ENCODE results near the gene ASIP.
"Not testable (repeated sequence)": the region's sequence is repeated elsewhere in the genome, so short reads cannot be mapped to it uniquely, and the experiment has no call there.

The ASIP gene, protein sequence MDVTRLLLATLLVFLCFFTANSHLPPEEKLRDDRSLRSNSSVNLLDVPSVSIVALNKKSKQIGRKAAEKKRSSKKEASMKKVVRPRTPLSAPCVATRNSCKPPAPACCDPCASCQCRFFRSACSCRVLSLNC

DNA sequence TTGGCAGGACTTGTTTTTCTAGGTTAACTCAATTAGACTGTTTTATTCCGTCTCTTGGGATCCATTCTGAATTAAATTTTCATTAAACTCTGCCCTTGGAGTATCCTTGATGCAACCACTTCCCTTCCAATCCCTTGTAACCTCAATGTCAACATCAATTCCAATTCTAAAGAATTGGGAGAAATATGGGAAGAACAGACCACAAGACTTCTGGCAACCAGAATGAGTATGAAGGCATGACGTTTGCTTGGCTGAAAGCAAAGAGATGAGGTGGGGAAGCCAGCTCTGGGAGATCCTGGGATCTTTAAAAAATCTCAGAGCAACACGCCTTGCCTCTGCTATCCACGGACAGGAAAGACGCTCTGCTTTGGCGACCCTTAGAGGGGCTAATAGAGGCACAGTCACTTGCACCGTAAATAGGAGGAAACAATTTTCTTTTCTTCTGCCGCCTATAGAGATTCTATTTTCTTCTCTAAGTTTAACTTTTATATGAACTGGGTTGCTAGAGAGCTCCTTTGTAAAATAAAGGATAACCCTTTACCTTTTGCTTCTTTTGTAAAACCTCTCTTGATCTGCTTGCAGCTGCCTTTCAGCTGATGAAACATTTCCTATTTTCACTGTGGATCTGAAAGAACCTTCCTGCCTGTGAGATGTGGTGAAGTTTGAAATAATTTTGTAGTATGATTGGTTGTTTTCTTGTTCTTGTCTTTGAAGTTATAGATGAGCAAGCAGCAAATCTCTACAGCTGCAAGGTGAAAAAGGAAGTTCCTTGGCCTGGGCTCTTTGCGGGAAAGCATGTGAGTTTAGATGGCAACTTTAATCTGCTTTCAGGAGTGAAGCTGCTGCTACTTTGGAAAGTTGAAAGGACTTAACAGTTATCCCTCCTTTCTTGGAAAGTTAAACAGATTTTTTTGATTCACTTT lies at the start of gene ASIP:
Gene ASIP (plus strand): TSS at position 731 of the 923 bp plus-strand sequence. CDS start 18,952 bp downstream, outside the sequence.
- DNase-seq = peak; percentile 71

GRCh38 chr20:34193051-34193450 lies 48.2 kb upstream of the ASIP start:
- peak; percentile 47 for DNase-seq

- DNase-seq = no peak
Measured at GRCh38 chr20:34199183-34199582, 42.0 kb upstream of the ASIP start.

GRCh38 chr20:34200023-34200422 lies 41.2 kb upstream of the ASIP start:
- no peak for DNase-seq

- DNase-seq = no peak
Measured at GRCh38 chr20:34201531-34201930, 39.7 kb upstream of the ASIP start.

- not testable (repeated sequence) for DNase-seq
Measured at GRCh38 chr20:34205172-34205880, 35.9 kb upstream of the ASIP start.

GRCh38 chr20:34209111-34209510 lies 32.1 kb upstream of the ASIP start:
- no peak for DNase-seq

DNA sequence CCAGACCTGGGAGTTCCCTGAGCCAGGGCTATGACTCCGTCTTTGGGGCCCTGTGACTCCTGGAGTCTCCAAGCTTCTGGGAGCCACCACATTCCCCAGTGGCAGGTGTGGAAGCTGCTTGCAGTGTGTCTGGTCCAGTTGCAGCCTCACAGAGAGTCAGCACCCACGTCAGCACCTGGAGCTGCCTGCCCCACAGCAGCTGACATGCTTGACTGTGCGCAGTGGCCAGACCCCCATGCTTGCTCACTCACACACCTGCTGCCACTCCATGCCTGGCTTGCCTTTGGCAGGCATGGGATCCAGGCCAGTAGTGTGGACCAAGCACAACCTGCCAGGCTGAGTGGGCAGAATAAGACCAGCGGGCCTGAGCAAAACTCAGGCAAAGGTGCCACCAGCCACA lies 31.0 kb upstream of the ASIP start:
- no peak for DNase-seq

DNA sequence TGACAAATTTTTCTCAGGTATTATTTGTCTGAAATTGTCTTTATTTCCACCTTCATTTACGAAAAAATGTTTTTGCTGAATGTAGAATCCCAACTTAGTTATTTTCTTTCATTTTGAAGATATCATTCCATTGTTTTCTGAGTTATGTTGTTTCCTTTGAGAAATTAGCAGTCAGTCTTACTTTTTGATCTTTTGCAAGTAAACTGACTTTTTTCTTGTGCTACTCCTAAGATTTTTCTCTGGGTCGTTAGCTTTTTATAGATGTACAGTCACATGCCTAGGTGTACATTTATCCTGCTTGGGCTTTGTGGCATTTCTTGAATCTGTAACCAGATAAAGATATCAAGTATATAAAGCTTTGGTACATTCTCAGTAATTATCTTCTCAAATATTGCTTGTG lies 29.6 kb upstream of the ASIP start:
- no peak for DNase-seq

DNA sequence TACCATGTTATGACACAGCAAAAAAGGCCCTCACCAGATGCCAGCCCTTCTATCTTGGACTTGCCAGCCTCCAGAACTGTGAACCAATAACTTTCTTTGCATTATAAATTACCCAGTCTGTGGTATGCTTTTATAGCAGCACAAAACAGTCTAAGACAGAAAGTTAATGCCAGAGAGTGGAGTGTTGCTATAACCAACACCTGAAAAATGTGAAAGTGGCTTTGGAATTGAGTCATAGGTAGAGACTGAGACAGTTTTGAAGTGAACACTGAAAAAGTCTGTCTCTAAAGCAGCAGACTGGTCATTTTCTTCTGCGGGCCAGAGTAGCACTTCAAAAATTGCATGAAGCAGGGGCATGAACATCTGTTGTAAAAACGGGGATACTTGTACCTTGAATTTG lies 28.0 kb upstream of the ASIP start:
- DNase-seq = no peak

DNA sequence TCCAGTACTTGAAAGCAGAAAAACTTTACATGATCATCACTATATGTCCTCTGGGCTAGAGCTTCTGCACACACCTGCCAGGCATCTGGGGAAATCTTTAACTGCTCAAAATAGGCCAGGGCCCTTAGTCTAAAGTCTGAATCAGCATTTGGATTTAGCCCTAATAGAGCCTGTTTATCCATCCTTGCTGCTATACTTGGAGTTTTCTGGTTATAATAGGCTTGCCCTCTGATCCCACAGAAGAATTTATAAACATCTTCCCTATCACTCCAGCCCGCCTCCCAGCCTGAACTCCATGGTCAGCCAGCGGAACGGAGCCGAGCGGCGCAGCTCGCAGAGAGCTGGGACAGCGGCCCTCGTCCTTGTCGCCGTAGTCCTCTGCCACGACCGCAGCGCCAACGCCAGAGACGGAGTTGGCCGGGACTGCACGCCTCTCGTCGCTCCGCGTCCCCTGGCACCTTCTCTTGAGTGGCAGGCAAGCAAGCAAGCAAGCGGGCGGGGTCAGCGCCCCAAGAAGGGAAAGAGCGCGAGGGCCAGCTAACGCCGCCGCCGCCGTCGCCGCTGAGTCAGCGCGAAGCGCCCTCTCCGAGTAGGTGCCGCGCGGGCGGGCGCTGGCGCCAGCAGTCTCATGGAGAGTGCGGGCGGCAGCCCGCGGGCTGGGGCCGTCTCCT lies 25.4 kb upstream of the ASIP start:
- peak; percentile 79 for DNase-seq

DNA sequence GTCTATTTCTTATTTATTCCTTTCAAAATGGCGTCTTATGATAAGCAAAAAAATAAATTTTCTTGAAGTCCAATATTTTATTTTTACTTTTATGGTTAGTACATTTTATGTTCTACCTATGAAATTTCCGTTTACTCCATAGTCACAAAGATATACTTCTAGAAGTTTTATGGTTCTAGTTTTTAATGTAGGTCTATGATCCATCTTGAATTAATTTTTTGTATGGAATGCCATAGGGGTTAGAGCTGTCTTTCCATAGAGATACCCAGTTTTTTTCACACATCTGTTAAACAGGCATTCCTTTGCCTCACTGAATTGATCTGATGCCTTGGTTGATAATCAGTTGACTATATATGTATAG lies 24.9 kb upstream of the ASIP start:
- no peak for DNase-seq

- DNase-seq = peak; percentile 91
Measured at GRCh38 chr20:34220561-34220960, 20.7 kb upstream of the ASIP start.

DNA sequence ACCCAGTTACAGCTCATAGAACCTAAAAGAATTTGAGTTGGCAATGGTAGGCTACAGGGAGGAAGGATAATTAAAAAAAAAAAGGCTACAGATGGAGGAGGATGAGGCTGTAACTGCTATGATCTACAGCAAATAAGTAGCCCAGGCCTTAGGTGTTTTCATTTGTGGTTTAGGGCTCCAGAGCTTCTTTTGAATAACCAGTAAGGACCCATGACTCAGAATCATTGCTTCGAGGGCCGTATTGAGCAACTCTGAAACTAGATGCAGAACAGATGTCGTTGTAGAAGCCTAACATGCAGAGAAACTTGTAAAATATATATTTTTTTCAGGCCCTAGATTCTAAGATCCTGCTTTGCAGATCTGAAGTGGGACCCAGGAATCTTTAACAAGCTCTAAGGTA lies 19.0 kb upstream of the ASIP start:
- DNase-seq = peak; percentile 98

DNA sequence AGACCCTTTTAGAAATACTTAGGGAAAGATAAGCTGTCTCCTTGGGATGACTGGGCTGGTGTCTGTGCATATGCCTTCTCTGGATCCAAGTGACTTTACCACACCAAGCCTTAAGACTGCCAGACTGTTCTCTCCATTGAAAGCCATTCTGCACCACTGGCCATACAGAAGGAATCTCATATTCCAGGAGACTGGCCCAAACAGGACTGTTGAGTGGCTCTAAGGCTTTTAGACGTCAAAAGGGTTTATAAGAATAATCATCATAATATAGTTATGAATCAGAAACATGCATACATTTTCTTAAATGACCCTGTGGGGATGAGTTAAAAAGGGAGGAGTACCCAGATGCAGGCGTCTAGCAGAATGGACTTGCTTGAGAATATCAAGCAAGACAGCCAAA lies 17.0 kb upstream of the ASIP start:
- DNase-seq = not testable (repeated sequence)

- no peak for DNase-seq
Measured at GRCh38 chr20:34231634-34232033, 9.6 kb upstream of the ASIP start.

GRCh38 chr20:34232494-34233087 lies 8.6 kb upstream of the ASIP start:
- DNase-seq = no peak

DNA sequence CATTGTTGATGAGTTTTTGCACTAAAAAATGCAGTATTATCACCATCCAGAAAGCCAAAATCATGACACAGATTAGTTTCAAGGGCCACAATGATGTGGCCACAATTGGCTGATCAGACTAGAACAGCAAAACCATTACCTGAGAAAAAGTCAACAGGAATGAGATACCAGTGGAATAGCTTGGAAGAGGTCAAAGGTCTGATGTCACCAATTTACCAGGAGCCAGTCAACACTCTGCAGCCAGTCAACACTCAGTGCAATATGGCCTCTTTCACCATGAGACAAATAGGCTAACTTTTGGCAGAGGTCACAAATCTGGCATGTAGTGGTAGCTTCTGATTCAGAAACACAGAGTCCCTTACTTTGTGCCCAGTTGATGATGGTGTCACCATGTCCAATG lies 7.5 kb upstream of the ASIP start:
- no peak for DNase-seq

DNA sequence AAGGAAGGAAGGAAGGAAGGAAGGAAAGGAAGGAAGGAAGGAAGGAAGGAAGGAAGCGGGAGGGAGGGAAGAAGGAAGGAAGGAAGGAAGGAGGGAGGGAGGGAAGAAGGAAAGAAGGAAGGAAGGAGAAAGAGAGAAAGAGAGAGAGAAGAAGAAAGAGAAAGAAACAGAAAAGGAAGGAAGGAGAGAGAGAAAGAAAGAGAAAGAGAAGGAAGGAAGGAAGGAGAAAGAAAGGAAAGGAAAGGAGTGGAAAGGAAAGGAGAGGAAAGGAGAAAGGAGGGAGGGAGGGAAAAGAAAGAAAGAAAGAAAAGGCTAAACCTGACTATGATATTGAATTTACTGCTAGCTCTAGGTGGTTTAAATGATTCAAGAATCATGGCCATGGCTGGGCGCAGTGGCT lies 5.3 kb upstream of the ASIP start:
- no peak for DNase-seq

- DNase-seq = no peak
Measured at GRCh38 chr20:34237942-34238341, 3.3 kb upstream of the ASIP start.

DNA sequence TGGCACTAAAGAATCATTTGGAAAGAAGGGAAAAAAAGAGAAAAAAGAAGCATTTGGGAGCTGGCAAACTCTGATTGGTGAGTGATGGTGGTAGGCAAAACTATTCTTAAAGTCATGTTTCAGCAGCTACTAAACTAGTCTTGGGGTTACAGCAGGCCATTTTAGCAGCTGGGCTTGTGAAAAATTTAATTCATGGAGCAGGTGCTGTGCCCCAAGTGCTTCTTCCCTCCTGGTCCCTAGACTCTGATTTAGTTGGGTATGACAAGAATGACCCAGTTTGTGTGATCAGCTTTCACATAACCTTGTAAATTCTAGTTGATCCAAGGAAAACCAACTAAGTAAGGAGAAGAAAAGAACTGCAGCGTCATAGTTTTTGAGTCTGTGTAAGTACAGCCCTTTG lies 1.1 kb upstream of the ASIP start:
- DNase-seq = no peak

- not testable (repeated sequence) for DNase-seq
Measured at GRCh38 chr20:34242015-34242414, 792 bp downstream of the ASIP start.

- no peak for DNase-seq
Measured at GRCh38 chr20:34242879-34243278, 1.7 kb downstream of the ASIP start.
